Right ventricle myocardium superior (tissue), 1 donor: ENCODE measurements around the gene CYP27C1. TPM values are rescaled to one million over a fixed set of nuclear protein-coding genes. Genes with fewer than 3 reads are reported as not detected.
A peak's percentile ranks its signal among the peaks of the same experiment; 100 is the strongest.
"Not testable (repeated sequence)": the region's sequence is repeated elsewhere in the genome, so short reads cannot be mapped to it uniquely, and the experiment has no call there.

ENCODE experiments used
- ATAC-seq: fragments of 200-7000 bp; cut with Tn5 transposase; one replicate; pipeline ENCODE4 v1.9.1; 2020; ENCODE audit warnings: mild to moderate bottlenecking; ENCODE audit not compliant: poor library complexity
- DNase-seq: peaks from one replicate; pipeline ENCODE4 v3.0.0-alpha.2; 2020
- intact Hi-C: fragments of 100-400 bp; cut with DNase I; formaldehyde crosslinking; loops from one replicate; pipeline ENCODE4 v1.11.2; 2022
- total RNA-seq: library from RNA; stranded (reverse); fragmentation: NEBNext Ultra II Directional; extraction: Animal tissue kit (Norgen Biotek cat#: 25700); gene quantifications from one replicate; pipeline ENCODE4 v1.2.1, GENCODE V29; 2021
- donor health status: DM: no; HTN: yes; CAD: no; lungs with severe emphysema.

The CYP27C1 gene
- total RNA-seq, 1 donor from 2014 or later, result not detected

- intact Hi-C loops, ATAC-seq, DNase-seq: not testable (repeated sequence)
Measured at GRCh38 chr2:127163090-127163406, 57.1 kb downstream of the CYP27C1 start.

- ATAC-seq (no peak), DNase-seq (no peak)
- intact Hi-C loops, result no loop called here
Measured at GRCh38 chr2:127162261-127163089, 57.6 kb downstream of the CYP27C1 start.

GRCh38 chr2:127161176-127162136 is 58.6 kb downstream of the CYP27C1 start:
- intact Hi-C loops, result no loop called here
- ATAC-seq (no peak), DNase-seq (no peak)

GRCh38 chr2:127160676-127161075 is 59.4 kb downstream of the CYP27C1 start:
- intact Hi-C loops, result no loop called here
- DNase-seq (no peak), ATAC-seq (no peak)

- DNase-seq (no peak), ATAC-seq (no peak)
- intact Hi-C loops, result no loop called here
Measured at GRCh38 chr2:127159543-127159942, 60.6 kb downstream of the CYP27C1 start.

DNA sequence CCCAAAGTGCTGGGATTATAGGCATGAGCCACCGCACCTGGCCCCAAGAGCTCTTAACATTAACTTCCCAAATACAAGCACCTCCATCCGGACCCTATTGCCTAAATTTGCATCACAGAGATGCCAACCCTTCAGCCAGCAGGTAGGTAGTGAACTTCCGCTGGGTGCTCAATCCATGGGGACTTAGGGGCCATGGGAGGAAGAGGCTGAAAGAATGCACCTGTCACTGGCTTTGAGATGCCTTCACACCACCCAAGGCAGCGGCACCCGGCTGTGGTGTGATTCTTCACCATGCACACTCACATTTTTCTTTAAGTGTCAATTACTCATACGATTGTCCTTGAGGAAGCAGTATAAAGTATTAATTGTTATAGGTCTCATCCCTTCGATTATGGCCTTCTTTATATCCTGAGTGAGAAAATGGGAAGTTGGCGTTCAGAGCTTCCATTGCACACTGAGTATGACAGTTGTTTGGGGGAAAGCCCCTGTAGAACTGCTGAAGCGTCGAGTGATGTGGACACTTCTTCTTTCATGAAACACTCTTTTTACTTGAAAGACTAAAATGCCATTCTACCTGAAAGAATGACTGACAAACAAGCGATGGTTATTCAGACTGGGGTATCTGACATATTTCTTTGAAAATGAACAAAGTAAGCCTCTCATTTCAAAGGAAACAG is 61.3 kb downstream of the CYP27C1 start:
- DNase-seq (no peak), ATAC-seq (no peak)
- intact Hi-C loops, result no loop called here

GRCh38 chr2:127157651-127158485 is 62.2 kb downstream of the CYP27C1 start:
- DNase-seq, result no peak
- intact Hi-C loops, result no loop called here
- no peak for ATAC-seq

- ATAC-seq, result no peak
- intact Hi-C loops, result no loop called here
- DNase-seq, result no peak
Measured at GRCh38 chr2:127157114-127157513, 63.0 kb downstream of the CYP27C1 start.

DNA sequence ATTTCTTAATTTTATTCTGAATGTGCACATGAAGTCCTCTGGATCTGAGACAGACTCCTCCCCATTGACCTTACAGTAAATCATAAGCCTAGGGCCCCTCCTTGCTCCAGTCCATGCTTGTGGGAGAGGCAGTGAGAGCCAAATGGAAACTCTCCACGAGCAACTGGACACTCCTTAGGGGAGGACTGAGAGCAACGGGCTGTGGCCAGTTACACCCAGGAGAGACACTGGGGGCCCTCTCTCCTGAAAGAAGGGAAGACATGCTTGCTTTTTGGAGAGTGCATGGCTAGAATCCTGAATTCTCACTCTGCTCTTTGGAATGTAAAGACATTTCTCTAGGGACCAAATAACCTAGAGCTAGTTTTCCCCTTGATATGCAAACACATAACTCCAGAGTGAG is 64.2 kb downstream of the CYP27C1 start:
- ATAC-seq (peak; percentile 92), DNase-seq (peak; percentile 63)
- intact Hi-C loops, result no loop called here

GRCh38 chr2:127155028-127155581 is 65.0 kb downstream of the CYP27C1 start:
- DNase-seq, result no peak
- intact Hi-C loops, result no loop called here
- peak; percentile 76 for ATAC-seq

DNA sequence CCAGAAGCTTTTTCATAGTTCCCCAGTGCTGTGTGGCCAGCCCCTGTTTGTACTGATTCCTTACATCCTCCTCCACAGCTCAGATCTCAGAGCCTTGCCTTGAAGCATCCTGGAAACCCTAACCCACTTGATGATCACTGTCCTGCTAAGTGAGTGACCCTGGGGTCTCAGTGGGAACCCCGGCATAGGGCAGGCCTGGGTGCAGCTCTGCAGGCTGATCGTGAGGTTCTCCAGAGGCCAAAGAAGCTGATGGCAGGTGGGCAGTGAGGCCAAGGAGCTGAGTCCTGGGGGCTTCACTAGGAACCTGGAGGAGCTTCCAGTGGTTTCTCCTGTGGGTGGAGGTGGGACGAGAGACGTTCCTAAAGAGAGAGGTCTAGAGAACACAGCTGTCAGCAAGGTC is 65.7 kb downstream of the CYP27C1 start:
- no peak for ATAC-seq
- DNase-seq, result no peak
- intact Hi-C loops, result no loop called here

DNA sequence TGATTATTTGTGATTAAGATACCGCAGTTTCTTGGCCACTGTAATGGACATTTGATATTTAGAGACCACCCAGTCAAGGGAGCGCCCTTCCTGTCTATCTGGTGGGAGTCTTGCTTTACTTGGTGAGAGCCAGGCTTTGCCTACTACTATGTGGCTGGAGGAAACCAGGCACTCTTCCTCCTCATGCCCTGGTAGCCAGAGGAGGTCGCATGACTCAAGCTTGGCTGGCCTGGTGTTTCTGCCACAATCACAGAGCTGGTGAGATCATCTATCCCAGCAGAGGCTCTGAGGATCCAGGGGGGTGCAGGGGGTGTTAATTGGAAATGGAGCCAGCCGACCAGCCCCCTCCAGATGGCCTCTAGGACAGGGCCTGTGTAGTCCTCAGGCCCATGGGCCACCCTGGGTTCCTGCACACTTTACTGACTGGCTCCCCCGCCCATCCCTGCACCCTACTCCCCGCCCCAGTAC is 66.4 kb downstream of the CYP27C1 start:
- no peak for ATAC-seq
- no peak for DNase-seq
- intact Hi-C loops, result no loop called here

- ATAC-seq, result no peak
- no peak for DNase-seq
- intact Hi-C loops, result no loop called here
Measured at GRCh38 chr2:127150996-127151395, 69.1 kb downstream of the CYP27C1 start.

GRCh38 chr2:127149384-127149783 is 70.7 kb downstream of the CYP27C1 start:
- no peak for DNase-seq
- no peak for ATAC-seq
- intact Hi-C loops, result no loop called here

- ATAC-seq, result peak; percentile 35
- DNase-seq, result no peak
- intact Hi-C loops, result no loop called here
Measured at GRCh38 chr2:127146820-127147502, 73.1 kb downstream of the CYP27C1 start.

GRCh38 chr2:127146071-127146725 is 73.9 kb downstream of the CYP27C1 start:
- ATAC-seq (no peak), DNase-seq (no peak)
- intact Hi-C loops, result no loop called here

- ATAC-seq (no peak), DNase-seq (no peak)
- intact Hi-C loops, result no loop called here
Measured at GRCh38 chr2:127145280-127145895, 74.7 kb downstream of the CYP27C1 start.
